Measurements from ENCODE around the gene DGCR6. TPM values are rescaled to one million over a fixed set of nuclear protein-coding genes. Genes with fewer than 3 reads are reported as not detected.
"Not testable (repeated sequence)": the region's sequence is repeated elsewhere in the genome, so short reads cannot be mapped to it uniquely, and the experiment has no call there.

The DGCR6 gene
- 1 to 10 TPM; 2.7 to 9.9 TPM for total RNA-seq

DNA sequence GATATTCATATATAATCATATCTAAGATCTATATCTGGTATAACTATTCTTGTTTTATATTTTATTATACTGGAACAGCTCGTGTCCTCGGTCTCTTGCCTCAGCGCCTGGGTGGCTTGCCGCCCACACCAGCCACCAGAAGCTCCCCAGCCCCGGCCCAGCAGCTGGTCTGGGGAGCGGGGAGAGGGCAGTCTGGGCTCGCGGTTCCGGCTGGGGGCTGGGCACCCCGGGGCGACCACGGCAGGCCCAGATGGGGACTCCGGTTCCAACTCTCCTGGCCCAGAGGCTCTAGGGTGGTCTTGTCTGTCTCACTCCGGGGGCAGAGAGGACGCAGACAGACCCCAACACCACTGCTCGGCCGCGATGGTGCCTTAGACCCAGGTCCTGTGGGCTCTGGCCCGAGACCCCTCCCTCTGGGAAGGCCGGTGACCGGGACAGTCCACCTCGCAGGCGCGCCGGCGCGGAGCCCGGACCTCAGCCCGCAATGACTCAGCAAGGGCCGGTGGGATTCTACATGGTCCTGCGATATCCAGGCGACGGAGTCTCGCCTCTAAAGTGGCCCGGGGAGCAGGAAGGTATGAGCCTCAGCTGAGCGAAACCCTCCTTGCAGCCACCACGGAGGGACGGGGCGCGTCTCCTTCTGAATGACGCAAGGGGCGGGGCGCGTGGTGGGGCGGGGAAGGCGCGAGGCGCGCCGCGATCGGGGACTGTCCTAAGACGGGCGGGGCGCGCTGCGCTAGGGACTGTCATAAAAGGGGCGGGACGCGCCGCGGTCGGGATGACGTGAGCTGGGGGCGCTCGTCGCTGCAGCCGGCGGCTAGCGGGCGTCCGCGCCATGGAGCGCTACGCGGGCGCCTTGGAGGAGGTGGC lies at the start of gene DGCR6:
Gene DGCR6 (plus strand): TSS at position 781 of the 870 bp plus-strand sequence. CDS start 55 bp downstream, at position 836.
- no peak for DNase-seq (ENCODE audit: low spot score)
- intact Hi-C loops (cut with DNase I), result no loop called here
- TF ChIP-seq, protein P1, sequence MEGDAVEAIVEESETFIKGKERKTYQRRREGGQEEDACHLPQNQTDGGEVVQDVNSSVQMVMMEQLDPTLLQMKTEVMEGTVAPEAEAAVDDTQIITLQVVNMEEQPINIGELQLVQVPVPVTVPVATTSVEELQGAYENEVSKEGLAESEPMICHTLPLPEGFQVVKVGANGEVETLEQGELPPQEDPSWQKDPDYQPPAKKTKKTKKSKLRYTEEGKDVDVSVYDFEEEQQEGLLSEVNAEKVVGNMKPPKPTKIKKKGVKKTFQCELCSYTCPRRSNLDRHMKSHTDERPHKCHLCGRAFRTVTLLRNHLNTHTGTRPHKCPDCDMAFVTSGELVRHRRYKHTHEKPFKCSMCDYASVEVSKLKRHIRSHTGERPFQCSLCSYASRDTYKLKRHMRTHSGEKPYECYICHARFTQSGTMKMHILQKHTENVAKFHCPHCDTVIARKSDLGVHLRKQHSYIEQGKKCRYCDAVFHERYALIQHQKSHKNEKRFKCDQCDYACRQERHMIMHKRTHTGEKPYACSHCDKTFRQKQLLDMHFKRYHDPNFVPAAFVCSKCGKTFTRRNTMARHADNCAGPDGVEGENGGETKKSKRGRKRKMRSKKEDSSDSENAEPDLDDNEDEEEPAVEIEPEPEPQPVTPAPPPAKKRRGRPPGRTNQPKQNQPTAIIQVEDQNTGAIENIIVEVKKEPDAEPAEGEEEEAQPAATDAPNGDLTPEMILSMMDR (IDR thresholded peaks at IDR 0.05), result no peak
- TF ChIP-seq POLR2AphosphoS5 (IDR thresholded peaks at IDR 0.05), result no peak
- TF ChIP-seq POLR2A (IDR thresholded peaks at IDR 0.05), result no peak
- Histone ChIP-seq H3K4me1 (replicated peaks) (no peaks in the 10 kb centered on the region), H3K36me3 (no peaks in the 10 kb centered on the region), H3K4me3 (no peak within 1 kb of the TSS), H3K9me3 (no peaks in the 10 kb centered on the region), H3K27me3 (replicated peaks; ENCODE audit: insufficient read depth) (no peaks in the 10 kb centered on the region), H3K27ac (no peak within 1 kb of the TSS)
- WGBS, result no CpG with 5 or more reads among the region's 77 CpGs

DNA sequence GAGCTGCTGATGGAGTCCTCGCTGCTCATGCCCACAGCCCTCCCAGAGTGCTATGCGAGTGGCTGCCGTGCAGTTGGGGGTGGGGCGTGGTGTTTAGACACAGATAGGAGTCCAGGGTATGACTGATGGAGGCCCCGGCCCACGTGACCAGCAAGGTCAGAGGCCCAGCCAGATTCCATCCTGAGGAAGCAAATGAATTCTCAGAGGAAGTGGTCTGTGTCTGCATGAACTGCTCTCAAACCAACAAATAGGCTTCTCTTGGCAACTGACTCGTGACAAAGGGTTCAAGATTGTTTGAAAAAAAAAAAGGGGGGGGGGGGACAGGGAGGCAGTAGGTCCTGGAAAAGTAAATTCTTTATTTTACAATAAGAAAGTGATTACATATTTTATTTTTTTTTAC lies 46.8 kb upstream of the DGCR6 start:
- H3K36me3 ChIP-seq; intact Hi-C loops (cut with DNase I); H3K9me3 ChIP-seq; H3K27ac ChIP-seq; DNase-seq (ENCODE audit: low spot score); H3K27me3 ChIP-seq (replicated peaks; ENCODE audit: insufficient read depth); H3K4me3 ChIP-seq; H3K4me1 ChIP-seq (replicated peaks): not testable (repeated sequence)
- WGBS, result 67% methylated on average over 1 of the region's 7 CpGs

DNA sequence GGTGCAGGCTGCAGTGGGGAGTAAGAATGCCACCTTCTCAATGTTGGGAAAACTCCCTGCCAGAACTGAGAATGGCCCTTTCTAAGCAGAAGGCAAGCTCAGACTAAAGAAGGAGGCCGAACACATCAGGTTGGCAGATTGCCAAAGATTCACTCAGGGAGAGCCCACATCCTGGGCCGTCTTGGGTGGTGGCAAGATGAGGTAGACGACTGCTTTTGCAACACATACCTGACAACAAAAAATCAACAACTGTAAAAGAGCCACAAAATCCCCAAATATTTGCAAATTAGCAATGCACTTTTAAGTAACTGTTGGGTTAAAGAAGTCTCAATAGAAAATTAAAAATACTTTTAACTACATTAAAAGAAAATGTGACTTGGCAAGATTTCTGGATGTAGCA lies 24.9 kb upstream of the DGCR6 start:
- H3K27ac ChIP-seq; H3K36me3 ChIP-seq; H3K4me1 ChIP-seq (replicated peaks); intact Hi-C loops (cut with DNase I); H3K4me3 ChIP-seq; H3K9me3 ChIP-seq; H3K27me3 ChIP-seq (replicated peaks; ENCODE audit: insufficient read depth); DNase-seq (ENCODE audit: low spot score): not testable (repeated sequence)
- WGBS, result no CpG with 5 or more reads among the region's 3 CpGs

DNA sequence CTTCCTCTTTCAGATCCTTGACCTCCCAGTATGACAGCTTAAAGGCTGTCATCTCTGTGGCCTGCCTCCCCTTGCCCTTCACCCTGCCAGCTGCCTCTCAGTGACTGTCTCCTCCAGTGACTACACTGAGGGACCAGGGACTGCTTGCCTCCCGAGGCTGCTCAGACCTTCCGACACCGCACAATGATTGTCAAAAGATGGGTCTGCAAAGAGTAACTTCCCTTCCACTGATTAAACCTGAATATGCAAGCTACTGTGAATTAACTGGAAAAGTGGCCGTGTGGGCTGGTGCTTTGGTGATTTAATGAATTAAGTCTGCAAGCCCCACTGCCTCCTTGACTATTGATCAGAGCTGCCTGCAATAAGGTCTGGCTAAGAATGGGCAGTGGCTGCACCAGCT lies 21.7 kb upstream of the DGCR6 start:
- H3K4me1 ChIP-seq (replicated peaks); H3K4me3 ChIP-seq; DNase-seq (ENCODE audit: low spot score); H3K36me3 ChIP-seq; H3K9me3 ChIP-seq; H3K27me3 ChIP-seq (replicated peaks; ENCODE audit: insufficient read depth); intact Hi-C loops (cut with DNase I); H3K27ac ChIP-seq: not testable (repeated sequence)
- 89% methylated on average over 4 of the region's 4 CpGs for WGBS

DNA sequence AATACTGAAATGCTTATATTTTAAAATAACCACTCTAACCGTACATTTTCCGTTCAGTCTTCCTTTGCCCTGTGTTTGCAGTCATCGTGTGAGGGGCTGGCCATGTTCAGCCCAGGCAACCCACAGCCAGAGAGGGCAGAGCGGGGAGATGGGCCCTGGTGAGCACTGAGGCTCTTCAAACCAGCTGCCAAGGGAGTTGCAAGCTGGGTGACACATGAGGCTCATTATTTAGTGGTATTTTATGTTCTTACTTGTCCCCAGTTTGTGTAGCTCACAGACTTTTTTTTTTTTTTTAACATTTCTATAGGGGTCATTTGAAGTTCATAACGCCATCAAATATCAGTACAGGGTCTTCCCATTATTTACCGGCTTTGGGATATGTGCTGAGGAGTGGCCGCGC lies 18.0 kb upstream of the DGCR6 start:
- no peaks in the 10 kb centered on the region for H3K36me3 ChIP-seq
- DNase-seq (ENCODE audit: low spot score), result no peak
- TF ChIP-seq POLR2AphosphoS5 (IDR thresholded peaks at IDR 0.05), result no peak
- TF ChIP-seq, protein P1 (IDR thresholded peaks at IDR 0.05), result no peak
- no peak for TF ChIP-seq POLR2A (IDR thresholded peaks at IDR 0.05)
- H3K9me3 ChIP-seq, result no peaks in the 10 kb centered on the region
- no peak overlapping the region for H3K27ac ChIP-seq
- WGBS, result no CpG with 5 or more reads among the region's 8 CpGs
- H3K27me3 ChIP-seq (replicated peaks; ENCODE audit: insufficient read depth), result no peaks in the 10 kb centered on the region
- H3K4me1 ChIP-seq (replicated peaks), result no peaks in the 10 kb centered on the region
- intact Hi-C loops (cut with DNase I), result no loop called here
- H3K4me3 ChIP-seq, result no peak overlapping the region

DNA sequence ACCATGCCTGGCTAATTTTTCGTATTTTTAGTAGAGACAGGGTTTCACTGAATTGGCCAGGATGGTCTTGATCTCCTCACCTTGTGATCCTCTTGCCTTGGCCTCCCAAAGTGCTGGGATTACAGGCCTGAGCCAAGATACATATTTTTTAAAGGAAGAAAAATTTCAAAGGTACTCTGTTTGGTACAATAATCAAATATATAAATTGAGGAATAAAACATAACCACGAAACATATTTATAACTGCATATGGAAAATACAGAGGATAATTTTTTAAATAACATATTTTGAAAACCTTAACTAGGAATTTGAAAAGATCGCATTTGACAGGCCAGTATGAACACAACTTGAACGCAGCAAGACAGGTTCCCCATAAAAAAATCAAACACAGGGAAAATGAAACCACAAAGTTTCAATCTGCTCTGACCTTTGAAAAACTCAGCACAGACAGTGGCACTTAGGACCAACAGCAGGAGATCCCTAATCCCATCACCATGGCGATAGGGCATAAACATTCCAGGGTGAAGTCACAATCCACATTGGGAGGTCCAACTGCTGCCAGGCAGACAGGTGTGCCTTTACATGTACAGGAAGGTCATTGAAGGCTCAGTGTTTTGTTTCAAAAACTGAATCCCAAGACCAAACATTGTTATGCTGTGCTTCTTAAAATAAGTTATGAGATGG lies 15.5 kb upstream of the DGCR6 start:
- H3K27ac ChIP-seq; H3K27me3 ChIP-seq (replicated peaks; ENCODE audit: insufficient read depth); H3K4me3 ChIP-seq; H3K36me3 ChIP-seq; H3K4me1 ChIP-seq (replicated peaks); intact Hi-C loops (cut with DNase I); H3K9me3 ChIP-seq; DNase-seq (ENCODE audit: low spot score): not testable (repeated sequence)
- 80% methylated on average over 1 of the region's 5 CpGs for WGBS

DNA sequence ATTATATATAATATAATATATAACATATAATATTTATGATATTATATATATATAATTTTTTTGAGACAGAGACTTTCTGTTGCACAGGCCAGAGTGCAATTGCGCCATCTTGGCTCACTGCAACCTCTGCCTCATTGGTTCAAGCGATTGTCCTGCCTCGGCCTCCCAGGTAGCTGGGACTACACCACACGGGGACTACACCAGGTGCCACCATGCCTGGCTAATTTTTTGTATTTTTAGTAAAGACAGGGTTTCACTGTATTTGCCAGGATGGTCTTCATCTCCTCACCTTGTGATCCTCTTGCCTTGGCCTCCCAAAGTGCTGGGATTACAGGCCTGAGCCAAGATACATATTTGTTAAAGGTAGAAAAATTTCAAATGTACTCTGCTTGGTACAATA lies 12.3 kb upstream of the DGCR6 start:
- intact Hi-C loops (cut with DNase I); H3K9me3 ChIP-seq; H3K4me1 ChIP-seq (replicated peaks); H3K4me3 ChIP-seq; H3K36me3 ChIP-seq; H3K27ac ChIP-seq; H3K27me3 ChIP-seq (replicated peaks; ENCODE audit: insufficient read depth); DNase-seq (ENCODE audit: low spot score): not testable (repeated sequence)
- WGBS, result no CpG with 5 or more reads among the region's 4 CpGs

DNA sequence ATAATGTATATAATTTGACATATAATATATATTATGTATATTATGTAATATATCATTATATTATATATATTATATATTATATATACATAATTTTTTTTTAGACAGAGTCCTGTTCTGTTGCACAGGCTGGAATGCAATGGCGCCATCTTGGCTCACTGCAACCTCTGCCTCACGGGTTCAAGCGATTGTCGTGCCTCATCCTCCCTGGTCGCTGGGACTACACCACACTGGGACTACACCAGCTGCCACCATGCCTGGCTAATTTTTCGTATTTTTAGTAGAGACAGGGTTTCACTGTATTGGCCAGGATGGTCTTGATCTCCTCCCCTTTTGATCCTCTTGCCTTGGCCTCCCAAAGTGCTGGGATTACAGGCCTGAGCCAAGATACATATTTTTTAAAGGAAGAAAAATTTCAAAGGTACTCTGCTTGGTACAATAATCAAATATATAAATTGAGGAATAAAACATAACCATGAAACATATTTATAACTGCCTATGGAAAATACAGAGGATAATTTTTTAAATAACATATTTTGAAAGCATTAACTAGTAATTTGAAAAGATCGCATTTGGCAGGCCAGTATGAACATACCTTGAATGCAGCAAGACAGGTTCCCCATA lies 10.0 kb upstream of the DGCR6 start:
- H3K4me3 ChIP-seq; H3K27ac ChIP-seq; intact Hi-C loops (cut with DNase I); H3K36me3 ChIP-seq; H3K4me1 ChIP-seq (replicated peaks); DNase-seq (ENCODE audit: low spot score); H3K9me3 ChIP-seq; H3K27me3 ChIP-seq (replicated peaks; ENCODE audit: insufficient read depth): not testable (repeated sequence)
- WGBS, result 98% methylated on average over 6 of the region's 7 CpGs

DNA sequence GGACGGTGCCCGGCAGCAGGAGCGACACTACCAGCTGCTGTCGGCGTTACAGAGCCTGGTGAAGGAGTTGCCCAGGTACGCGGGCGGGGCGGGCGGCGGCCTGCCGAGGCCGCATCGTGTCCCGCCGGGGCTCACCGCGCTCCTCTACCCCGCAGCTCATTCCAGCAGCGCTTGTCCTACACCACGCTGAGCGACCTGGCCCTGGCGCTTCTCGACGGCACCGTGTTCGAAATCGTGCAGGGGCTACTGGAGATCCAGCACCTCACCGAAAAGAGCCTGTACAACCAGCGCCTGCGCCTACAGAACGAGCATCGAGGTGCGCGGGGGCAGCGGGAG lies 258 bp downstream of the DGCR6 start:
- not testable (repeated sequence) for H3K27ac ChIP-seq

More for the DNA sequence above, 258 bp downstream of the DGCR6 start:
- H3K27me3 ChIP-seq (replicated peaks; ENCODE audit: insufficient read depth); H3K4me3 ChIP-seq; DNase-seq (ENCODE audit: low spot score); intact Hi-C loops (cut with DNase I); H3K9me3 ChIP-seq; H3K4me1 ChIP-seq (replicated peaks); H3K36me3 ChIP-seq: not testable (repeated sequence)
- WGBS, result no CpG with 5 or more reads among the region's 36 CpGs
